ENCODE measurements around the gene PTPRD. TPM values are rescaled to one million over a fixed set of nuclear protein-coding genes. Genes with fewer than 3 reads are reported as not detected.

Gene PTPRD
- total RNA-seq, 1 experiment from 2014 or later = not detected

DNA sequence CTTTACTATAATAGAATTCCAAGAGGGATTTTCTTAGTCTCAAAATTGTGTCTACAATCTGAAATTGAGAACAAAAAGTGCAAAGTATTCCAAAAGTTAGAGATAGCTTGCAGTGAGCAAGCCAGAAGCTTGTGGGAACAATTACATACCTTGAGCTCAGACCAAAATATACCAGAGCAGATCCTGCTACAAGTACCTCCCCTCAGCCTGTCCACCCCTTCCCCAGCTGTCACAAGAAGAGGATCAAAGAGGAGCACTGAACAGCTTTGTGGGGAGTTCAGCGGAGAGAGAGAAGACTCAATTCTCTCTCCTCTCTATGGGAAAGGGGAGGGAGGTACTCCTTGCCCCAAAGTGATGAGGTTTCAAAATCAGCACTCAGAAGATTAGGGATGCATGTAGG is 1944.1 kb downstream of the PTPRD start:
- Histone ChIP-seq H3K36me3 (ENCODE audit: insufficient read depth, low read length, poor library complexity, severe bottlenecking) (no peaks in the 10 kb centered on the region), H3K9me3 (ENCODE audit: low read depth, low read length, poor library complexity, severe bottlenecking) (no peaks in the 10 kb centered on the region), H3K27ac (ENCODE audit: low read depth, low read length, poor library complexity, severe bottlenecking) (no peak overlapping the region), H3K27me3 (replicated peaks; ENCODE audit: insufficient read depth, low read depth, low read length, poor library complexity) (peaks cover 48% of the 10 kb centered on the region), H3K4me1 (ENCODE audit: insufficient read depth, low read length, poor library complexity, severe bottlenecking) (no peaks in the 10 kb centered on the region), H3K4me3 (ENCODE audit: low read depth, low read length, poor library complexity, severe bottlenecking) (no peak overlapping the region)
- ChIA-PET CTCF (no interaction called here), POLR2A (ENCODE audit: low non-redundant PET) (no interaction called here)
- intact Hi-C loops (cut with micrococcal nuclease; ENCODE audit: unreplicated experiment) = no loop called here
- TF ChIP-seq EZH2 (IDR thresholded peaks at IDR 0.05; ENCODE audit: borderline replicate concordance, low read depth, low read length, poor library complexity, severe bottlenecking) = no peak
- TF ChIP-seq, protein P1, sequence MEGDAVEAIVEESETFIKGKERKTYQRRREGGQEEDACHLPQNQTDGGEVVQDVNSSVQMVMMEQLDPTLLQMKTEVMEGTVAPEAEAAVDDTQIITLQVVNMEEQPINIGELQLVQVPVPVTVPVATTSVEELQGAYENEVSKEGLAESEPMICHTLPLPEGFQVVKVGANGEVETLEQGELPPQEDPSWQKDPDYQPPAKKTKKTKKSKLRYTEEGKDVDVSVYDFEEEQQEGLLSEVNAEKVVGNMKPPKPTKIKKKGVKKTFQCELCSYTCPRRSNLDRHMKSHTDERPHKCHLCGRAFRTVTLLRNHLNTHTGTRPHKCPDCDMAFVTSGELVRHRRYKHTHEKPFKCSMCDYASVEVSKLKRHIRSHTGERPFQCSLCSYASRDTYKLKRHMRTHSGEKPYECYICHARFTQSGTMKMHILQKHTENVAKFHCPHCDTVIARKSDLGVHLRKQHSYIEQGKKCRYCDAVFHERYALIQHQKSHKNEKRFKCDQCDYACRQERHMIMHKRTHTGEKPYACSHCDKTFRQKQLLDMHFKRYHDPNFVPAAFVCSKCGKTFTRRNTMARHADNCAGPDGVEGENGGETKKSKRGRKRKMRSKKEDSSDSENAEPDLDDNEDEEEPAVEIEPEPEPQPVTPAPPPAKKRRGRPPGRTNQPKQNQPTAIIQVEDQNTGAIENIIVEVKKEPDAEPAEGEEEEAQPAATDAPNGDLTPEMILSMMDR (conservative IDR thresholded peaks at IDR 0.05; ENCODE audit: low read depth, low read length) = no peak
- no peak for DNase-seq (ENCODE audit: low spot score)
- no TSS peak for BruUV-seq (replicated peaks)

DNA sequence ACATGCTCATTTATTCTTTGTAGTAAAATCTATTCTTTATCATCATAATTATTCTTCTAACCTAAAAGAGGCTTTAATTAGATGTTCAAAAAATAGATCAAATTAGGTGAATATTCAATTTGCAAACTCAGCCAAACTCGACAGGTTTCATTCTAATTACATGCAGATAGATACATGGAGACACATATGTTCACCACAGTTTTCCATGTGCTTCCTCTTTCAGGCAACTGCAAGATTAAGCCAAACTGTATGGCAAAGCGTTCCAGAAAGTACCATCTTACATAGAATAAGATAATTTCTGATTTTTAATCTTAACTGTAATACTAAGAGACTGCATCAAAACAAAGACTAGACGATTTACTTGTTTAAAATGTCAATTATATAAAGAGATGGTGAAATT is 1944.6 kb downstream of the PTPRD start:
- Histone ChIP-seq H3K9me3 (ENCODE audit: low read depth, low read length, poor library complexity, severe bottlenecking) (no peaks in the 10 kb centered on the region), H3K4me3 (ENCODE audit: low read depth, low read length, poor library complexity, severe bottlenecking) (no peak overlapping the region), H3K36me3 (ENCODE audit: insufficient read depth, low read length, poor library complexity, severe bottlenecking) (no peaks in the 10 kb centered on the region), H3K27ac (ENCODE audit: low read depth, low read length, poor library complexity, severe bottlenecking) (no peak overlapping the region), H3K27me3 (replicated peaks; ENCODE audit: insufficient read depth, low read depth, low read length, poor library complexity) (peaks cover 50% of the 10 kb centered on the region), H3K4me1 (ENCODE audit: insufficient read depth, low read length, poor library complexity, severe bottlenecking) (no peaks in the 10 kb centered on the region)
- intact Hi-C loops (cut with micrococcal nuclease; ENCODE audit: unreplicated experiment) = no loop called here
- no TSS peak for BruUV-seq (replicated peaks)
- ChIA-PET CTCF (no interaction called here), POLR2A (ENCODE audit: low non-redundant PET) (no interaction called here)
- no peak for DNase-seq (ENCODE audit: low spot score)
- no peak for TF ChIP-seq EZH2 (IDR thresholded peaks at IDR 0.05; ENCODE audit: borderline replicate concordance, low read depth, low read length, poor library complexity, severe bottlenecking)
- TF ChIP-seq, protein P1 (conservative IDR thresholded peaks at IDR 0.05; ENCODE audit: low read depth, low read length) = no peak

DNA sequence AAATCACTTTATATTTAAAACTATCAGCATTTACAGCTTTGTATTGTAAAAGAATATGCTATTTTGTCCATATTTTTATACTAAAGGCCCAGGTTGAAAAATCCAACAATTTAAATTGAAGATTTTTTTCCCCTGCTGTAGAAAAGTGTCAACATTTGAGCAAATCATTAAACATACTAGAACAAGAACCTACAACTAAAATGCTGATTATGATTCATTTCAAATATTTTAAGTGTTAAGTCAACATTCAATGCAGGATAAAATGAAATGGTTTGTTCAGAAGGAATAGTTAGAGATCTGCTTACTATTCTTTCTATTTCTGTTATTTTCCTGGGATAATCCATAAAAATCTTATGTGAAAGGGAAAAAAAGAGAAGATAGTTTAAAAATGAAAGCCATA is 1946.7 kb downstream of the PTPRD start:
- Histone ChIP-seq H3K4me1 (ENCODE audit: insufficient read depth, low read length, poor library complexity, severe bottlenecking) (no peaks in the 10 kb centered on the region), H3K27me3 (replicated peaks; ENCODE audit: insufficient read depth, low read depth, low read length, poor library complexity) (peaks cover 53% of the 10 kb centered on the region), H3K4me3 (ENCODE audit: low read depth, low read length, poor library complexity, severe bottlenecking) (no peak overlapping the region), H3K27ac (ENCODE audit: low read depth, low read length, poor library complexity, severe bottlenecking) (no peak overlapping the region), H3K36me3 (ENCODE audit: insufficient read depth, low read length, poor library complexity, severe bottlenecking) (no peaks in the 10 kb centered on the region), H3K9me3 (ENCODE audit: low read depth, low read length, poor library complexity, severe bottlenecking) (no peaks in the 10 kb centered on the region)
- ChIA-PET CTCF (no interaction called here), POLR2A (ENCODE audit: low non-redundant PET) (no interaction called here)
- BruUV-seq (replicated peaks) = no TSS peak
- intact Hi-C loops (cut with micrococcal nuclease; ENCODE audit: unreplicated experiment) = no loop called here
- TF ChIP-seq, protein P1 (conservative IDR thresholded peaks at IDR 0.05; ENCODE audit: low read depth, low read length) = no peak
- no peak for TF ChIP-seq EZH2 (IDR thresholded peaks at IDR 0.05; ENCODE audit: borderline replicate concordance, low read depth, low read length, poor library complexity, severe bottlenecking)
- DNase-seq (ENCODE audit: low spot score) = no peak
